ENCODE data around the gene CHD3.
"Not testable (repeated sequence)": the region's sequence is repeated elsewhere in the genome, so short reads cannot be mapped to it uniquely, and the experiment has no call there.

Gene CHD3

DNA sequence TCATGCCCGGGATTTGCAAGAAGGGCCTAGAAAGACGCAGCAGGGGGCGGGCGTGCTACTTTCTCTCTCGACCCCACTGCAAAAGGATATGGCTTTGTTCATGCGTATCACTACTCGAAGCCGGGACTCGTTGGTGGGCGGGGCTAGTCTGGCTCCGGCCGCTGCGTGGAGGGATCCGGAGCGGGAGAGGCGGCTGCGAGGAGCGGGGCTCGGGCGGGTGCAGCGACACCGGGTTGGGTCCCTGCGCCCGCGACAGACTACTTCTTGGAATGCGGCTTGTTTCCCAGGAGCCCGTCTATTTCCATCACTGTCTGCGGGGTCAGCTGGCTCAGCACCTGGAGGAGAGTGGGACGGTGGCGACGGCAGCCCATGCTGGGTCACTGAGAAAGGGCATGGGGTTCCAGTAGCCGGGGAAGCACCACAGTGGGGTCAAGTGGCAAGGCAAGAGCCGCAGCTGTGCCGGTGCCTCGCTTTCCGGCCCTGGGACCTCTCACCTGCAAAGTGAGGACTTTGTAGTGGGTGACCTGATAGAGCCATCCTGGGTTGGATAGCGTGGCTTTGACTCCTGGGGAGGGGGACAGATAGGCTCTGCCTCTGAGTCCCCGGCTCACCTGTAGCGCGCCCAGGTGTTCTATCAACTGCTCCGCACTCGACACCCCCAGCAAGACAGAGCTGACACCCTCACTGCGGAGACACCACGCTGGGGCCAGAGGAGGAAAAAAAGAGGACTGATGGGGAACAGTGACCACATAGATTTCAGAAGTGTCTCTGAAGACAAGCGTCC lies 34.4 kb downstream of the CHD3 start:
- H3K4me3 ChIP-seq (ENCODE audit: low read depth, low read length), result peak overlapping the region; percentile 44
- peak; percentile 36 for DNase-seq (ENCODE audit: low read depth)

DNA sequence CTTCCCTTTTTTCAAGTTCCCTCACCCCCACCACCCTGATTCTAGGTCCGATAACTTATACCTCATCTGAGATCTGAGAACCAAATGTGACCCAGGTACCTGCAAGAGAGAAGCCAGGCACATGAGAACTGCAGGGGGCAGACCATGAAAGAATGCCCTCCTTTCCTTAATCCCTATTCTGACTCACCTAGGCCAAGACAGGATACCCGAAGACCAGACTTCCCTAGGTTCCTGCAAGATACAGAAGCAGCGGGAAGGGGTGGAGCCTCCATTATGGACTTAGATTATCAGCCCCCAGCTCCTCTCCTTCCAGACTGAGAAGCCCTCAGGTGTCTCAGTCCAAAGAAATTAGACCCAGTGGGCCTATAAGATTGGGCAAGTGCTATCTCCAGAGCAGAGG lies 39.0 kb downstream of the CHD3 start:
- no peak for DNase-seq (ENCODE audit: low read depth)
- no peak overlapping the region for H3K4me3 ChIP-seq (ENCODE audit: low read depth, low read length)

DNA sequence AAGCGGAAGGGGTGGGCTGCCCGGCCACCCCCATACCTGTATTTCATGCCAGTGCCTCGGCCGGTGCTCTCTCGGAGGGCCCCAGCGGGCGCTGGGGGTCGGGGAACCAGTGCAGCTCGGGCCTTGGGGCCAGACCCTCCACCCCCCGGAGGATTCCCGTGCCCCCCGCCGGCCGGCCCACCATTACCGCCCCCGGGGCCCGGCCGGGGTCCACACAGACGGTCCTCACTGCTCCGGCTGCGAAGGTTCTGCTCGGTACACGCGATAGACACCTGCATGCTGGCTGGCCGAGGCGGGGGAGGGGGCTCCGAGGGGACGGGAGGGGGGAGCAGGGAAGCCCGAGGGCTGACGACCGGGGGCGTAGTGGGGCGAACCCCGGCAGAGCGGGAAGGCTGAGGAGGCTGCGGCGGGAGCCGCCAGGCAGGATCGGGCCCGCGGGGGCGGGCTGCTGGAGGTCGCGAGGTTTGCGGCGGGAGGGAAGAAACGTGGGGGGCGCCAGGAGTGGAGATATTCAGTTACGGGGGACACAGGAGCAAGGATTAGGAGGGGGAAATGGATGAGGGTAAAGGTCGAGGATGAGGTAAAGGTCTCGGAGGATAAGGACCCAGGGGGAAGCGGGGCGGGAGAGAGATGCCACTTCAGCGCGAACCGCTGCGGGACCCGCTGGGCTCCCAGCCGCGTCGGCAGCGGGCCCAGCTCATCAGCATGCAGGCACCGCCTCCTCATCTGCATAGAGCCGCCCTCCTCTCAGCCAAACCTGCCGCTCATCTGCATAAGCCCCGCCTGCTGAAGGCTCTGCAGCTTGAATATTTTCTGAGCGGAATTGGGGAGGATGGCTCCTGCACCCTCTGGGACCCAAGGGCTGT lies 40.8 kb downstream of the CHD3 start, which contains the start of gene KCNAB3:
TSS of gene KCNAB3 (minus strand) at position 699 of the 866 bp plus-strand sequence. CDS start at position 278, 421 bp downstream.
- peak; percentile 35 for DNase-seq (ENCODE audit: low read depth)
- H3K4me3 ChIP-seq (ENCODE audit: low read depth, low read length), result peak within 1 kb of the TSS; percentile 96

DNA sequence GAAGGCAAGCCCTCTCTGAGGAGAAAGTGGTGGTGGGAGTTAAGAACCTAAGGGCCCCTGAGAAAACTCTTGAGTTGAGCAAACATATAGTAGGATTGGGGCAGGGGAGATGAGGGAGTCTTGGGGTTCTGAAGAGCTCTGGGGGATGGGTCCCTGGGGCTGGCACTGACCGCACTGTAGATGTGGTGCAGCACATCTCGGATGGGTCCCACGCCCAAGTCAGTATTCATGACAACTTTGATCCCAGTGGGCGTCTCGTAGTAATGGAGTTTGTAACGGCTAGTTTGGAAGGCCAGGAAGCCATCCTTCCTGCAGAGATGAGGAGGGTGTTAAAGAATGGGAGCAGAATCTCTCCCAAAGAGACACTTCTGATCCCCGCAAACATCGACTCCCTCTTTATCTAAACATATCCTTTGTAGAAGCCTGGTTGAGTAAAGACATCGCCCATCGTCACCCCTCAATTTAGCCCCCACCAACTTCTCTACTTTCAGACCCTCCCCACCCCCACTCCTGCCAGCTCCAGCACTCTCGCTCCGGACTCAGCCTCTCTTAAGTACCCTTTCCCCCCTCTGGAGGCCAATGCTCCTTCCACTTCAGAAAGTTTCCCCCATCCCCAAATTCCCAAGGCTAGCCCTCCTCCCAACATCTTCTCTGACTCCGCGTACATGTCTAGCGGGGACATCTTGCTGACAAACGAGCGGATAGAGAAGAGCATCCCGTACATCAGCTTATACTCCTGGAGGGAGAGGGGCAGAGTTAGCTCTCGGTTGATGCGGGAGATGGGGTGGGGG lies 42.4 kb downstream of the CHD3 start:
- DNase-seq (ENCODE audit: low read depth), result no peak
- peak overlapping the region; percentile 96 for H3K4me3 ChIP-seq (ENCODE audit: low read depth, low read length)

DNA sequence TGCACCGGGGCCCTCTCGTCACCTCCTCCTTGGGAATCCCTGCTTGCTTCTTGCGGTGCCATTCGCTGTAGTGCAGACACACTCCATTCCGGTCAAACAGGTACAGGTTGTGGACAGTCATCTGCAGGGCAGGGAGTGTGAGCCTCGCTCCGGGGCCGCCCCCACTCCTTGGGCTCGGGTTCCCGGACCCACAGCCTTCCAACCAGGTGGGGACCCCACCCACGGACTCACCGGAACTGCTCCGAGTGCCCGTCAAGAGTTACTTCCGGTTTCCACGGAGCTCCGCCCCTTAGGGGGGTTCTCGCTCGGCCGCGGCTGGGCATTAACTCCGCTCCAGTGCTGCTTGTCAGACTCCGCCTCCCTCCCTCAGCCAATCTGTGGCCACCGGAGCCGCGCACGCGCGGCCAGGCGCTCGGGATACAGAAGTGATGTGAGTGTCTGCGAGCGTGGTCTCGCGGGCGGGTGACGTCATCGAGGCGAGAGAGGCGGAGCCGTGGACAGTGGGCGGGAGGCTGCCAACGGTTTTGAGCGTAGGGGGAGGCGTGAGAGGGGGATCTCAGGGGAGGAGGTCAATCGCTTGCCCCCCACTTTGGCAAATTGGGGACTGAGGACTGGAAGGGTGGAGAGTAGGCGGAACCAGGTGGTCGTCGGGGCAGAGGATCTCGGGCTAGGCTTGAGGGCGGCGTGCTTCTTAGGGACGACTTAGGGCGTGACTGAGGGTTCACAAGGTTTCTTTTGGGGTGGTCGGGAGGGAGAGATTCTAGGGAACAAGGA lies 43.3 kb downstream of the CHD3 start, which contains the start of the genes CNTROB and TRAPPC1:
TSS of gene CNTROB (plus strand) at position 498 of the 774 bp plus-strand sequence. CDS start 874 bp downstream, outside the sequence.
TSS of gene TRAPPC1 (minus strand) at position 238 of the 774 bp plus-strand sequence. CDS start at position 121, 117 bp downstream.
- H3K4me3 ChIP-seq (ENCODE audit: low read depth, low read length), result peak within 1 kb of the TSS; percentile 96
- peak; percentile 93 for DNase-seq (ENCODE audit: low read depth)

DNA sequence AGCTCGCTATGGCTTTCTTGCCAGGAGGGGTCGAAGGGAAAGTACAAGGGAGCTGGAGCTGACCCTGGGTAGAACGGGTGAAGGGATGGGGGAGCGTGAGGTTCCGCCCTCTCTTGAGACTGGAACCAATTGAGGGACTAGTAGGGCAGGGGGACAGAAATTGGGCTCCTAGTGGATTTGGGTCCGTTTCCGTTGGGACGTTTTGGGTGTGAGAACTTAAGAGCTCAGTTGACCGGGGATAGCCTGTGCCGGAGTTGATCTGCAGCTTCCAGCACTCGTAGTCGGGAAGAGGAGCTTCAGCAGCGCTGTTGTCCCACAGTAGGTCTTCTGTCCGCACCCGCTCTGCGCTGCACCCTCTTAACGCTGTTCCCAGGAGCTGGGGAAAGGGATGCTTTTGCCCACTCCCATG lies 43.9 kb downstream of the CHD3 start:
- peak overlapping the region; percentile 96 for H3K4me3 ChIP-seq (ENCODE audit: low read depth, low read length)
- no peak for DNase-seq (ENCODE audit: low read depth)

DNA sequence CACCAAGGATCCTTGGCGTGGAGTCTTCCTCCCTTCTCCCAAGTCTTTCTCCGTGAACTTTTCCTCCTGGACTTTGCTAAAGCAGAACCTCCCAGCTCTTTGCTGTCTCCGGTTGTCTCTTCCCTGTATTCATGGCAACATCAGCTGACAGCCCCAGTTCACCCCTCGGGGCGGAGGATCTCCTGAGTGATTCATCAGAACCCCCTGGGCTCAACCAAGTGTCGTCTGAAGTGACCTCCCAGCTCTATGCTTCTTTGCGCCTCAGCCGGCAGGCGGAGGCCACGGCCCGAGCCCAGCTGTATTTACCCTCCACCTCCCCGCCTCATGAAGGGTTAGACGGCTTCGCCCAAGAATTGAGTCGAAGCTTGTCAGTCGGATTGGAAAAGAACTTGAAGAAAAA lies 44.4 kb downstream of the CHD3 start:
- DNase-seq (ENCODE audit: low read depth), result peak; percentile 23
- peak overlapping the region; percentile 96 for H3K4me3 ChIP-seq (ENCODE audit: low read depth, low read length)

DNA sequence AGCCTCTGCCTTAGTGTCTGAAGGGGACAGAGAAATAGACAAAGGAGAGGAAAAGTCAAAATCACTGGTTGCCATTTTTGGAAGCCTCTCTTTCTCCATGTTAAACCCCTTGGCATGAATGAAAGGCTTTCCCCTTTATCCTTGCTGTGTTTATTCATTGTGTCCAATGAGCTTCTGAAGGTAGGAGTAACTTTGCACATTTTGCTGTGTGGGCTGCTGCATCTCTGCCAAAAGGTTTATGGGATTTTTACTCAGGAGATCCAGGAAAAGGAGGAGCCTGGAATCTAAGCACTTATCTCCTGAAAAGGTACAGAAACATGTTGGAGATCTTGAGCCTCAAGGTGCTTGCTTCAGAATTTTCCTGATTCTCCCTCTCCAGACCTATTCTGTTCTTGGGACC lies 47.3 kb downstream of the CHD3 start:
- H3K4me3 ChIP-seq (ENCODE audit: low read depth, low read length), result no peak overlapping the region
- DNase-seq (ENCODE audit: low read depth), result no peak

DNA sequence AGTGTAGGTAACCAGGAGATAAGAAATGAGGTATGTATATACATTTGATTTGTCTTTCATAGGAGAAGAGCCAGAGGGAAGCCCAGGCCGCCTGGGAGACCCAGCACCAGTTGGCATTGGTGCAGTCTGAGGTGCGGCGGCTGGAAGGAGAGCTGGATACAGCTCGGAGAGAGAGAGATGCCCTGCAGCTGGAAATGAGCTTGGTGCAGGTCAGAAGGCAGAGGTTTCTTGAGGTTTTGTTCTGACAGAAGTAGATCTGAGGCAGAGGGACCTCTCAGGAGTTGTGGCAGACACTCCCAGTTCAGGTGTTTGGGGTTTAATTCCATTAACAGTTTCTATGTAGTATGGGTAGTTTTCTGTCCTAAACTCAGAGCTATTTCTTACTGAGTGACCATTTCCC lies 51.4 kb downstream of the CHD3 start:
- no peak for DNase-seq (ENCODE audit: low read depth)
- no peak overlapping the region for H3K4me3 ChIP-seq (ENCODE audit: low read depth, low read length)

DNA sequence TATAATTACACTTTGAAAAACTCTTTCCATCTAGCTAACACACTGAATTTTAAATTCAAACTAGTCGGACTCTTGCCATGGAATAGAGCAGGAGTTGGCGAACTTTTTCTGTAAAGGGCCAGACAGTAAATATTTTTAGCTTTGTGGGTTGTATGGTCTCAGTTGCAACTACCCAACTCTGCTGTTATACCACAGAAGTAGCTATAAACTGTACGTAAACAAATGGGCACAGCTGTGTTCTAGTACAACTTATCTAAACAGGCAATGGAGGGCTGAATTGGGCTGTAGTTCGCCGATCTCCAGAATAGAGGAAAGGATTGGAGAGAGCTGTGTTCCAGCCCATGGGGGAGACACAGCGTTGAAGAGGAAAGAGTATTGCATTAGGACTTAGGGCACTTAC lies 52.2 kb downstream of the CHD3 start:
- no peak for DNase-seq (ENCODE audit: low read depth)
- H3K4me3 ChIP-seq (ENCODE audit: low read depth, low read length), result no peak overlapping the region

DNA sequence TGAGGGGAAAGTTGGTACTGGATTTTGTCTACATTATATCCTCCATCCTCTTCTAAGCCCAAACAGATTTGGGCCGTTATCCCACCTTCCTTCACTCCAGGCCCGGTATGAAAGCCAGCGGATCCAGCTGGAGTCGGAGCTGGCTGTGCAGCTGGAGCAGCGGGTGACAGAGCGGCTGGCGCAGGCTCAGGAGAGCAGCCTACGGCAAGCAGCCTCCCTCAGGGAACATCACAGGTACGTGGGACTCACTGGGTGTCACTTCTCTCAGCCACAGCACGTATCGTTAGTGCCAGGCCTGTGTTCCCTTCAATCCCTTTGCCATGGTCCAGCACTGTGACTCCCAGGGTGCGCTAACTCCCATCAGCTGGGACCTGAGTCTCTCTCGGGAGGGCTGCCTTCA lies 54.7 kb downstream of the CHD3 start:
- H3K4me3 ChIP-seq (ENCODE audit: low read depth, low read length), result no peak overlapping the region
- DNase-seq (ENCODE audit: low read depth), result no peak

DNA sequence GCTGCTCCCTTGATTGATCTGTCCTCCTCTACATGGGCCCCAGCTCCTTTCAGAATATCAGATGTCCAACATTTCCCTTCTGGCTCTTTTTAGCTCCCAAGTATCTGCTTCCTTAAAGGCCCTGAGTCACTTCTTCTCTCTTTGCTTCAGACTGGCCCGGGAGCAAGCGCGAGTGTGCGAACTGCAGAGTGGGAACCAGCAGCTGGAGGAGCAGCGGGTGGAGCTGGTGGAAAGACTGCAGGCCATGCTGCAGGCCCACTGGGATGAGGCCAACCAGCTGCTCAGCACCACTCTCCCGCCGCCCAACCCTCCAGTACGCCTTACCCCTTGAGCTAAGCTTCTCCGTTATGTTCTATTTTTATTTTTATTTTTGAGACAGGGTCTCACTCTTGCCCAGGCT lies 55.7 kb downstream of the CHD3 start:
- no peak overlapping the region for H3K4me3 ChIP-seq (ENCODE audit: low read depth, low read length)
- DNase-seq (ENCODE audit: low read depth), result no peak

DNA sequence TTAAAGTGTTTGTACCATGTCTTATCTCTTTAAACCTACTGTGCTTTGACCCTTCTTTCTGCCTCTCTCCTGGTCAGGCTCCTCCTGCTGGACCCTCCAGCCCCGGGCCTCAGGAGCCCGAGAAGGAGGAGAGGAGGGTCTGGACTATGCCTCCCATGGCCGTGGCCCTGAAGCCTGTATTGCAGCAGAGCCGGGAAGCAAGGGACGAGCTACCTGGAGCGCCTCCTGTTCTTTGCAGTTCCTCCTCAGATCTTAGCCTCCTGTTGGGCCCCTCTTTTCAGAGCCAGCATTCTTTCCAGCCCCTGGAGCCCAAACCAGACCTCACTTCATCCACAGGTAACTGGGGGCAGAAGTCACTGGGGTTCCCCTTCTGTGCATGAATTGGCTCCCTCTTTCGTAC lies 57.1 kb downstream of the CHD3 start:
- no peak overlapping the region for H3K4me3 ChIP-seq (ENCODE audit: low read depth, low read length)
- DNase-seq (ENCODE audit: low read depth), result no peak

DNA sequence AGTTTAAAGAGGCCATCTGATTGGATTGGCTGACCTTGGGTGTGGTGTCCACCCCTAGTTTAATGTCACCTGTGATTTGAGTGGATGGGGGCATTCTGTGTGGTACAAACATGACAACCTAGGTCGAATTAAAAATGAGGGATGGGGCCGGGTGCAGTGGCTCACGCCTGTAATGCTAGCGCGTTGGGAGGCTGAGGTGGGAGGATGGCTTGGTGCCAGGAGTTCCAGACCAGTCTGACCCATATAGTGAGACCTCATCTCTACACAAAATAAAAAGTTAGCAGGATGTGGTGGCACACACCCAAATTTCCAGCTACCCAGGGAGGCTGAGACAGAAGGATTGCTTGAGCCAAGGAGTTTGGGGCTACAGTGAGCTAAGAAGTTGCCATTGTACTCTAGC lies 57.9 kb downstream of the CHD3 start:
- H3K4me3 ChIP-seq (ENCODE audit: low read depth, low read length), result no peak overlapping the region
- DNase-seq (ENCODE audit: low read depth), result no peak

DNA sequence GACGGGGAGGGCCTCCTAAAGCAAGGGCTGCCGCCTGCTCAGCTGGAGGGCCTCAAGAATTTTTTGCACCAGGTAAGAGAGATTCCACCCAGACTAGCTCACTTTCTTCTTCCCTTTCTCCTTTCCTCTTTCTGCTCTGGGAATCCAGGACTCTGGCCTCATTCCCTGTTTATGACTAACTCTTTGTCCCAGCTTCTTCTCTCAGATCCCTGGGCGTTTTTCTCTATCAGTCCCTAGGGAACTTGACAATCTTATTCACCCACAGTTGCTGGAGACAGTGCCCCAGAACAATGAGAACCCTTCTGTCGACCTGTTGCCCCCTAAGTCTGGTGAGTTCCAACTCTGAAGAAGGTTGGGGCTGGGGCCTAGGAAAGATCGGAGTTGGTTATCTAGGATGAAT lies 59.1 kb downstream of the CHD3 start:
- H3K4me3 ChIP-seq (ENCODE audit: low read depth, low read length), result no peak overlapping the region

DNA sequence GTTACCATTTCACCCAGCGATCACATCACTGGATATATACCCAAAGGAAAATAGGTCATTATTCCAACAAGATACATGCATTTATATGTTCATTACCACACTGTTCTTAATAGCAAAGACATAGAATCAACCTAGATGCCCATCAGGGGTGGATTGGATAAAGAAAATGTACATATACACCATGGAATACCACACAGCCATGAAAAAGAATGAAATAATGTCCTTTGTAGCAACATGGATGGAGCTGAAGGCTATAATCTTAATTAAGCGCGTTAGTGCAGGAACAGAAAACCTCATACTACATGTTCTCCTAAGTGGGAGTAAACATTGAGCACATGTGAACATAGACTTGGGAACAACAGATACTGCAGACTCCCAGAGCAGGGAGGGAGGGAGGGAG lies 62.0 kb downstream of the CHD3 start:
- no peak for DNase-seq (ENCODE audit: low read depth)
- no peak overlapping the region for H3K4me3 ChIP-seq (ENCODE audit: low read depth, low read length)

More for the DNA sequence above, 59.1 kb downstream of the CHD3 start:
- DNase-seq (ENCODE audit: low read depth), result no peak

DNA sequence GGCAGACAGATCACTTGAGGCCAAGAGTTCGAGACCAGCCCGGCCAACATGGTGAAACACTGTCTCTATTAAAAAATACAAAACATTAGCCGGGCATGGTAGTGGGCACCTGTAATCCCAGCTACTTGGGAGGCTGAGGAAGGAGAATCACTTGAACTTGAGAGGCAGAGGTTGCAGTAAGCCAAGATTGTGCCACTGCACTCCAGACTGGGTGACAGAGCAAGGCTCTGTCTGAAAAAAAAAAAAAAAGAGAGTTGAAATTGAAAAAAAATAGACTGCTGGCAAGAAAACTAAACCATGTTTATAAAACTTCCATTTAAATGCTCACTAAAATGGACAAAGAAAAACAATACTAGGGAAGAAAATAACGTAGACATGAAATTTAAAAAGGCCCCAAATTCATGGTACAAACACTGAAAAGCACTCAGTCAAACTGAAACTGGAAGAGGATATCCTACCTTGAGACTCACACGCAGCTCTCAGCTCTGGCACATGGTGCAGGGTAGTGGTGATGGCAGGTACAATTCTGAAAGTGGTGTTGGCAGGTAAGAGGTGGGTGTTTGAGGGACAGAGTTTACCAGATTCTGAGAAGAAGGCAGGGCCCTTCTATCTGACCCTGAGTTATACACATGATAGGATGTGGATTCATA lies 62.7 kb downstream of the CHD3 start:
- no peak for DNase-seq (ENCODE audit: low read depth)
- no peak overlapping the region for H3K4me3 ChIP-seq (ENCODE audit: low read depth, low read length)

DNA sequence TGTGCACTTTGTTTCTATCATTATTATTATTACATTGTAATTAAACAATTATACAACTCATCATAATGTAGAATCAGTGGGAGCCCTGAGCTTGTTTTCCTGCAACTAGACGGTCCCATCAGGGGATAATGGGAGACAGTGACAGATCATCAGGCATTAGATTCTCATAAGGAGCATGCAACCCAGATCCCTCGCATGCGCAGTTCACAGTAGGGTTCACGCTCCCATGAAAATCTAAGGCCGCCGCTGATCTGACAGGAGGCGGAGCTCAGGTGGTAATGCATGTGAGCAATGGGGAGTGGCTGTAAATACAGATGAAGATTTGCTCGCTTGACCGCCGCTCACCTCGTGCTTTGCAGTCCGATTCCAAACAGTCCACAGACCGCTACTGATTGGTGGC lies 64.7 kb downstream of the CHD3 start:
- not testable (repeated sequence) for DNase-seq (ENCODE audit: low read depth); H3K4me3 ChIP-seq (ENCODE audit: low read depth, low read length)
